Thyroid gland (tissue), 4 donors: ENCODE results near the gene PIM2.

Source experiments
- CTCF ChIP-seq, 6 experiments: fragments of 200-600 bp in 3 of 6; fragments of 450-650 bp in 3 of 6; sonication (generic) in 3 of 6; IDR thresholded peaks; one replicate each; pipeline ENCODE4 v1.5.1; 2016 to 2019; ENCODE audit warnings: antibody characterized with exemption in 6 of 6, mild to moderate bottlenecking in 2 of 6, inconsistent platforms in 1 of 6, moderate library complexity in 1 of 6
- POLR2A ChIP-seq, 2 donors: fragments of 450-650 bp; IDR thresholded peaks; one replicate each; pipeline ENCODE4 v1.6.1; 2017; ENCODE audit warnings: antibody characterized with exemption in 2 of 2, mild to moderate bottlenecking in 2 of 2, moderate library complexity in 1 of 2

GRCh38 chrX:48945517-48946348 is 26.9 kb upstream of the PIM2 start:
- TF ChIP-seq CTCF (IDR thresholded peaks at IDR 0.05) = peak in 5 of 6 experiments; percentile 20 to 65 (median 40)
- no peak for TF ChIP-seq POLR2A (IDR thresholded peaks at IDR 0.05)
